Ovary (tissue), 3 donors: ENCODE measurements around the gene COMTD1.

Source experiments
- CTCF ChIP-seq, 3 donors: fragments of 450-650 bp in 2 of 3; fragments of 200-600 bp in 1 of 3; IDR thresholded peaks; one replicate each; pipeline versions ENCODE4 v1.5.1 to v1.8.0; 2016 to 2022; ENCODE audit warnings: antibody characterized with exemption in 3 of 3, mild to moderate bottlenecking in 1 of 3
- POLR2A ChIP-seq: fragments of 450-650 bp; IDR thresholded peaks from one replicate; pipeline ENCODE4 v1.6.1; 2017; ENCODE audit warnings: antibody characterized with exemption, mild to moderate bottlenecking, moderate library complexity
- donor health status: DM: no; HTN: no; CAD: no.

- TF ChIP-seq CTCF (IDR thresholded peaks at IDR 0.05) = no peak
- TF ChIP-seq POLR2A = no peak
Observed at GRCh38 chr10:75229971-75230370, 5.8 kb downstream of the COMTD1 start.
